HG03066 (cell line): ENCODE measurements around the gene BMP8B.

ENCODE experiments used
- ATAC-seq: cut with Tn5 transposase; IDR thresholded peaks from one replicate; pipeline ENCODE4 v1.9.1; 2021; ENCODE audit warnings: low read depth; ENCODE audit not compliant: unreplicated experiment

BMP8B gene

DNA sequence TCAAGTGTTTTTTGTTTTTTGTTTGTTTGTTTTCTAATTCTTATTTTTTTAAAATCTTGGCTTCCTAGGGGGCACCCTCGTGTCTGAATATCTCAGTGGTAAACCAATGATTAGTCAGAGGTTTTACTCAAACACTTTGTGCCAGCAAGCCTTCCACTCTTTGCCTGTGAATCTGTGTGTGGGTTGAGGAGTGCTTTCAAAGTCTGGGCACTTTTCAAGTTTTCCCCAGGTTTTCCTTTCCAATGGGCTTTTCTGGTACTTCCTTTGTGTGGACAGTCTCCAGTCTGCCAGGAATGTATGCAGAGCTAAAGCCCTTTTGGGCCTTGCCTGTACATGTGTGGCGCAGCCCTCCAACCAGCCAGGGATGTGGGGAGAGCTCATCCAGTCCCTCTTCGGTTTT is 59.6 kb downstream of the BMP8B start:
- no peak for ATAC-seq

DNA sequence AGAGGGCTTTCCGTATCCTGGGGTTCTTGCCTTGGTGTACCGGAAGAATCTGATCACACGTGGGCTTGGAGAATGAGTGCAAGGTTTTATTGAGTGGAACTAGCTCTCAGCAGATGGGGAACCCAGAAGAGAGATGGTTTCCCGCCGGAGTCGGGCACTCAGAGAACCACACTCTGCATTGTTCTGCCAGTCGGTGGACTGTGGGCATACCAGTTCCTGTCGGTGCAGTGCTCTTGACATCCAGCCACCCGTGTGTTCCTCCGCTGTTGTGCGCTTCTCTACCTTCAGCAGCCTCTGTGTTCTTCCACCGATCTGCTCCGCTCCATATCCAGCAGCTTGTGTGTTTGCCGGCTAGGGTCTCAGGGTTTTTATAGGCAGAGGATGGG is 60.7 kb downstream of the BMP8B start:
- ATAC-seq = no peak

DNA sequence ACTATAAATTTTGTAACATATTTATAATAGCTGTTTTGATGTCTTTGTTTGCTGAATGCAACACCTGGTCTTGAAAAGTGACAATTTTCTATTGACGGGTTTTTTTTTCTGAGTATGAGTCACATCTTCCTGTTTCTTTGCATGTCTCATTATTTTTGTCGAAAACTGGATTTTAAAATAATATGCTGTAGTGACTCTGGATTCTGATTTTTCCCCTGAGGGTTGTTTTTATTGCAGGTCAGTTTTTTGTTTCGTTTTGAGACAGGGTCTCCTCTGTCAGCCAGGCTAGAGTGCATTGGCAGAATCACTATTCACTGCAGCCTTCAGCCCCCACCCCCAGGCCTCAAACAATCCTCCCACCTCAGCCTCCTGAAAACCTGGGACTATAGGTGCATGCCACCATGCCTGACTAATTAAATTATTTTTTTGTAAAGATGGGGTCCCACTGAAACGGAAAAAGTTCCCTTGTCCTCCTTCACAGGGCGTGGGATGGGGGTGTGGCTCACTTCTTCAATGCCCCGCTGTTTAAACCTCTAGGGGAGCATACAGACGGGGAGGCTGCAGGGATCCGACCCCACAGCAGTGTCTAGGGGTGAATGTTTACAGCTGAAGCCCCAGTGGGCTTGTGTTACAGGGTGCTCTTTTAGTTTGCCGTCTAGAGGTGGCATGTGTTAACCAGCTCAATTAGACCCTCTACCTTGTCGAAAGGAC is 61.3 kb downstream of the BMP8B start:
- no peak for ATAC-seq

DNA sequence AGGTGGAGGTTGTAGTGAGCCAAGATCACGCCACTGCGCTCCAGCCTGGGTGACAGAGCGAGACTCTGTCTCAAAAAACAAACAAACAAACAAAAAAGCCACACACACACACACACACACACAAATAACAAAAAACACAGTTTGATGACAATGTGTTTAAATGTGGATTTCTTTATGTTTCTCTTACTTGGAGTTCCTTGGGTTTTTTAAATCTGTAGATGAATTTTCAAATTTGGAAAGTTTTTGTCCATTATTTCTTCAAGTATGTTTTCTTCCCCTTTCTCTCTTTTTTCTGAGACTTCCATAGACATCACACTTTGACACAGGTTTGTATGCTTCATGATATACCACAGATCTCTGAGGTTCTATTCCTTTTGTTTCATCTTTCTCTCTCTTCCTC is 62.1 kb downstream of the BMP8B start:
- ATAC-seq = no peak

DNA sequence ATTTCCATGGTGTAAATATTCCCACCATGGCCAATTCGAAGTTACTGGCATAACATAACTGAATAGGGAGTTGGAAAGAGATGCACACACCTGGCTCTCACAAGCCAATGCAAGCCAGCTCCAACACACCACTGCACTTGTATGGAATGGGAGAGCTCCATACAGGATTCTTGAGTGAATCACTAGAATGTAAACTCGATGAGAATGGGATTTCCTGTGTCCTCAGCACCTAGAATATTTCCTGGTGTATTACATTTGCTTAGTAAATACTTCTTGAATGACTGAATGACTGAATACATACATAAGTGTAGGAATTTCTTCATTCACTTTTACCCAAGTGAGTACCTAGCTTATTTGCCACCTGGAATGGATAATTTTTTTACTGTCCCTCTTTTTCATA is 66.2 kb downstream of the BMP8B start:
- no peak for ATAC-seq

DNA sequence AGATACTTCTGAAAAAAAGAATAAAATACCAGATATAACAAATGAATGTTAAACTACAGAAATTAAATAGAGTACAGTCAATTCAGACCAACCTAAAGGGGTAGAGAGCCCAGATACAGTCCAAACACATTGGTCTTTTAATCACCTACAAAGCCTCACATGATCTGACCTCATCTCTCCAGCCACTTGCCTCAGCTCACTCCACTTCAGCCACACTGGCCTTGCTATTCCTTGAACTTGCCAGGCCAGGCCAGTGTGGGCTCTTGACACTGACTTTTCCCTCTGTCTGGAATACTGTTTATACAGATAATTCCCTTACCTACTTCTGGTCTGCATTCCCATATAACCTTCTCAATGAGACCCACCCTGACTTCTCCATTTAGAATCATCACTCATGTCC is 67.0 kb downstream of the BMP8B start:
- ATAC-seq = no peak

DNA sequence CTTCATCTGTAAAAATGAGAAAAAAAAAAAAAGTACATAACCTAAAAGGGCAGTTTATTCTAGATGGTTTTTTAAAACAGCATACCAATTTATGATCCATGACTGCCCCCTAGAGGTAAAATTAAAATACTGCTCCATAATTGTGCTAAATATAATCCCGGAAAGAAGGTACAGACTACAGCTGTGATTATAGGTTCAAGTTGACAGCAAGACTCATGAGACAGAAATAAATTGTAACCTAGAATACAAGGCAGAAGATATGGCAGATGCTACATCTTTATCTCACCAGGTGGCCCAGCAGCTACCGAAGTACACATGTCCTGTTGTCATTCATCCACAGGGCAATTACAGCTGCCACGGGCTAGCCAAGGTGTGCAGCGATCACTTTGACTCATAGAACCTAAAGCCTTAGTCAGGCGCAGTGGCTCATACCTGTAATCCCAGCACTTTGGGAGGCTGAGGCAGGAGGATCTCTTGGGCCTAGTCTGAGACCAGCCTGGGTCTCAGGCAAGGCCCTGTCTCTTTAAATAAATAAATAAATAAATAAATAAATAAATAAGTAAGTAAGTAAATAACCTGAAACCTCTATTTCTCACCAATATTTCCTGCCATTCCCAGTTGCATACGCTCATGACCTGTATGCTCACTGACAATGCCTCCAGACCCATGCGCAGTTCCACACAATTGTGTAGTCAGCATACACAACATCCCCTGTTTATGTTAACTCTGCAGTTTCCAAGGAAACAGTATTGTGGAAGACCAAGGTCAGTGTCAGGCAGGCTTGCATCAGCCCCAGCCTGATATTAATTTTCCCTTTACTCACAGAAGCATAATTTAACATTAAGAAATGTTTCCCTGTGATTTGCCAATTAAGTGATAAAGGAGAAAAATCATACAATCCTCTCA is 68.3 kb downstream of the BMP8B start:
- ATAC-seq = no peak

DNA sequence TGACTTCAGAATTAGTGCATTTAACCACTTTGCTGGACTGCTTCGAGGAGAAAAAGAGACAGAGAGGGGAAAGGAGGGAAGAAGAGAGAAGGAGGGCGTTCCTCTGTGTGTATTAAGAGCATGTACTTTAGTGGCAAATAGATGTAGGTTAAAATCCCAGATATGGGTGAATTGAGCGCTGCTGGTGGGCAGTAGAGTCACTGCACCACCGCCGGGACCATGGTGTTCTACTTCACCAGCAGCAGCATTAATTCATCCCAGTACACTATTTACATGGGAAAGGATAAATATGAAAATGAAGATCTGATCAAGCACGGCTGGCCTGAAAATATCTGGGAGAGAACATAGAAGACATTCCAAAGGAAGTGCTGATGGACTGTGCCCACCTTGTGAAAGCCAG is 70.9 kb downstream of the BMP8B start:
- ATAC-seq = no peak

DNA sequence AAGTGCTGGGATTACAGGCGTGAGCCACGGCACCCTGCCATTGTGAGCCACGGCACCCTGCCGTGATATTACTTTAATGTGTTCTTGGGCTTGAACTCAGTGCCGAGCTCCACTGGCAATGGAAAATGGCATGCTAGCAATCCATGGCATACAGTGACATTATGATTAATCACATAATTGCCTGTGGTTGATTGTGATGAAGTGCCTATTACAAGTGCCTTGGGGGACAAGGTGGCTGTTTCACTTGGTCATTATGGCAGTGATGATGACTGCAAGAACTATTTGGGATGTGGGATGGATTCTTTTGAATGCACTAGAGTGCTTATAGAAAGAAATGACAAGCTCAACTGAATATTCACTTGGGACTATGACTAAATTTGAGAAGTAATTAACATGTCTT is 75.1 kb downstream of the BMP8B start:
- ATAC-seq = no peak

DNA sequence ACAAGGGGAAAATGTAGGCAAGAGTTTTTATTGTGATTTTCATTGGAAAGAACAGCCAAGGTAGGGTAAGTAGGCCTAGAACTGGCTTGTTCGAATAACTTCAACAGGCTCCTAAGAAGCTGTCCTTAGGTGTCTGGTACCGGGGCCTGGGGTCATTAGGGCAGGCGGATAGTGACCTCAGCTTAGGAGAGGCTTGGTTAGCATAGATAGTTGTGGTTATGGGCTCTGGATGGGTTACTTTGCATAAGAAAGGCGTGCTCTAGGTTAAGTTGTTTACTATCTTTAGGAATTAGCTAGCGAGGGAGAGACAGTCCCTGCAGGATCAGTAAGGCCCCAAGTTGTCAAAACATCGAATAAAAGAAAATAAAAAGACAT is 76.7 kb downstream of the BMP8B start:
- ATAC-seq = no peak

DNA sequence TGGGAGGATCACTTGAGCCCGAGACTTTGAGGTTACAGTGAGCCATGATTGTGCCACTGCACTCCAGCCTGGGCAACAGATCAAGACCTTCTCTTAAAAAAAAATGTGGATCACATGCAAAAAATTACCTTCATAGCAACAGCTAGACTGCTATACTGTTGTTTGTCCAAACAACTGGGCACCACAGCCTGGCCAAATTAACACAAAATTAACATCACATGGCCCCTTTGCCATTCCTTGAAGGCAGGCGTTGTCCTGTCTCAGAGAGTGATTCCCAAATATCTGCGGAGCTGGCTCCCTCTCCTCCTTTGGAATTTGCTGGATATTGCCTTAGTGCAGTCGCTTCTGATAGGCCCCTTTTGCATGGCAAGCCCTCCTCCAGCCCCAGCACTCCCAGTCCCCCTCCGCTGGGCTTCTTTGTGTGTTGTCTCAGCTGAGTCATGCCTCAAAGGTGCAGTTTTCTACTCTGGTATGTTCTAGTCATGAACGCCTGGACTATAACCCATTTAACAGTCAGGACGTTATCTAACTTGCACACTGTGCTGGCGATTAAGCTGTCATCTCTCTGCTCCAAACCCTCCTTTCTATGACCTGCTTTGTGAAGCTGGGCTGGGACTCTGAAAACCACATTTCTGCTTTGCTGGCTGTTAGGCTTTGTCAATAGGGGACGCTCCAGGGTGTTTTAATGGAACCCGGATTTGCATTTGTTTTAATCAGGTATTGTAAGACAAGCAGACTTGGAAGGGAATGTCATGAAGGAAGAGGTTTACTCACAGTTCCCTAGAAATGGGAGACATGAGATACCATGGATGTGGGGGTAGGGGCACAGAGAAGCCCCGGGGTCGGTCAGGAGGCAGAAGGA is 77.3 kb downstream of the BMP8B start:
- no peak for ATAC-seq

DNA sequence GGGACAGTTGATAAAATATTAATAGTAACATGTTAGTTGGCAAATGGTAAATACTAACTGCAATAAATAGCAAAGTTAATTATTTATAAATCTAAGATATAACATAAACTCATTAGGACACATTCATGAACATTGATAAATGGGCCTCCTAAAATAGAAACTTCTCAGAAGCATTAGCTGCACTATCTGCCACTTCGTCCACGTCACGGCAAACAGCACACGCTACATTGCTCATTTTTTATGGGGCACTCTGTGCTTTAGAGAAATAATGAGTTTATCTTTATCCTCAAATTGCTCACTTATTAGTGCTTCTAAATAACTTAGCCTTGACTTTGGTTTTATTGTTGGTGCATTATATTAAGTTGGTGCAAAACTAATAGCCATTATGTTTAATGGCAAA is 81.2 kb downstream of the BMP8B start:
- no peak for ATAC-seq
